ENCODE measurements around the gene SPATA6L. TPM values are rescaled to one million over a fixed set of nuclear protein-coding genes. Genes with fewer than 3 reads are reported as not detected.
A peak's percentile ranks its signal among the peaks of the same experiment; 100 is the strongest.

Gene SPATA6L
- total and polyA plus RNA-seq, 10 of the 15 experiments (the other 5 are each of a cell fraction or from before 2014, with no cell fraction given), result 0.37 to 1.6 (median 0.91) TPM

GRCh38 chr9:4558371-4558998 is 107.8 kb downstream of the SPATA6L start:
- Histone ChIP-seq H3K4me2 (ENCODE audit: control insufficient read depth, insufficient read depth) (no peak overlapping the region), H3K9ac (ENCODE audit: control insufficient read depth, insufficient read depth, low read length) (no peak overlapping the region), H4K20me1 (ENCODE audit: control insufficient read depth, insufficient read depth) (no peaks in the 10 kb centered on the region), H3K9me3 (replicated peaks; ENCODE audit: control insufficient read depth, insufficient read depth, low read length) (no peaks in the 10 kb centered on the region), H3K4me1 (ENCODE audit: control insufficient read depth, insufficient read depth, low read length) (peaks cover 15% of the 10 kb centered on the region), H3K4me3 (no peak overlapping the region), H2AFZ (ENCODE audit: control insufficient read depth, low read depth, low read length) (no peak overlapping the region), H3K79me2 (ENCODE audit: control insufficient read depth, insufficient read depth, low read length) (no peaks in the 10 kb centered on the region), H3K27me3 (replicated peaks in 1 of 2; ENCODE audit: control insufficient read depth in 2 of 2, insufficient read depth in 2 of 2, low read length in 1 of 2) (no peaks in the 10 kb centered on the region), H3K27ac (ENCODE audit: control insufficient read depth, insufficient read depth) (peak overlapping the region; percentile 81), H3K36me3 (ENCODE audit: control insufficient read depth in 2 of 2, insufficient read depth in 2 of 2, low read length in 1 of 2) (no peaks in the 10 kb centered on the region; a peak in 1 of 4 replicates)
- no TSS peak for BruUV-seq (replicated peaks)
- ChIA-PET POLR2A (interaction anchor here (0.6 kb wide), 1 partner anchor 185 kb away, joined by 4 read pairs; no protein-coding TSS in a partner anchor), RAD21 (ENCODE audit: unreplicated experiment) (no interaction called here), CTCF (interaction anchor here (1.0 to 1.9 kb wide), 3 partner anchors 9 to 188 kb away, joined by 3 to 9 read pairs (median 6); no protein-coding TSS in a partner anchor), SMC1A (ENCODE audit: uncharacterized antibody, unreplicated experiment) (interaction anchor here (0.9 to 3.6 kb wide), 4 partner anchors 9 to 136 kb away, joined by 3 to 21 read pairs (median 6); no protein-coding TSS in a partner anchor)
- in situ Hi-C loops (cut with MboI) (no loop called here), intact Hi-C loops (cut with micrococcal nuclease; ENCODE audit: unreplicated experiment) (loop anchor here (2.0 kb wide), 1 partner anchor 66 kb away; no protein-coding TSS in a partner anchor)
- 84% methylated on average over 5 of the region's 5 CpGs for WGBS (ENCODE audit: insufficient coverage, insufficient replicate concordance, low lambda C conversion rate, missing lambda C conversion rate)
- no peak for ATAC-seq
- no peak for TF ChIP-seq SMAD1 (IDR thresholded peaks at IDR 0.05; ENCODE audit: low read depth, partially characterized antibody)
- TF ChIP-seq CUX1 (IDR thresholded peaks at IDR 0.05; ENCODE audit: insufficient replicate concordance, low read depth, low read length), result no peak
- TF ChIP-seq FOXM1 (IDR thresholded peaks at IDR 0.05; ENCODE audit: low read depth, low read length), result no peak
- no peak for TF ChIP-seq POLR2AphosphoS2 (IDR thresholded peaks at IDR 0.05; ENCODE audit: low read depth, low read length)
- no peak for TF ChIP-seq CEBPB (IDR thresholded peaks at IDR 0.05; ENCODE audit: borderline replicate concordance in 1 of 2, low read depth in 2 of 2, low read length in 2 of 2)
- no peak for TF ChIP-seq HDGF (IDR thresholded peaks at IDR 0.05)
- no peak for TF ChIP-seq TCF7 (IDR thresholded peaks at IDR 0.05; ENCODE audit: borderline replicate concordance)
- TF ChIP-seq JUND (IDR thresholded peaks at IDR 0.05; ENCODE audit: low read depth, low read length), result no peak
- no peak for TF ChIP-seq BCL3 (IDR thresholded peaks at IDR 0.05; ENCODE audit: borderline replicate concordance, insufficient read depth, low read depth, low read length, poor library complexity, severe bottlenecking)
- TF ChIP-seq SUZ12 (IDR thresholded peaks at IDR 0.05; ENCODE audit: unreplicated experiment), result no peak
- no peak for DNase-seq (ENCODE audit: low read depth, low spot score)
- FAIRE-seq, result no peak

Measured in GM12878 (cell line).